Hypothalamus (tissue), 51 donors: ENCODE data around the gene STAU1.

Experiments
- DNase-seq, 51 donors: peaks; one replicate each; lab custom pipeline; 2025; lab: John Stamatoyannopoulos, UW

The STAU1 gene

GRCh38 chr20:49187851-49188641 is at the start of gene STAU1:
Gene STAU1 (minus strand): TSS chr20:49188334. CDS start chr20:49166201, 22,133 bp downstream.
- DNase-seq: peak; percentile 52 to 98 (median 92)

- no peak for DNase-seq
Measured at GRCh38 chr20:49237531-49237930, 49.4 kb upstream of the STAU1 start.

GRCh38 chr20:49236301-49236700 is 48.2 kb upstream of the STAU1 start:
- DNase-seq: no peak

GRCh38 chr20:49234831-49235230 is 46.7 kb upstream of the STAU1 start:
- DNase-seq: no peak

GRCh38 chr20:49233226-49233625 is 45.1 kb upstream of the STAU1 start:
- no peak for DNase-seq

GRCh38 chr20:49231471-49231870 is 43.3 kb upstream of the STAU1 start:
- DNase-seq: no peak

- DNase-seq: peak in 13 of 51 donors; percentile 4 to 23 (median 14)
Measured at GRCh38 chr20:49230561-49231133, 42.5 kb upstream of the STAU1 start.

GRCh38 chr20:49230021-49230420 is 41.9 kb upstream of the STAU1 start:
- DNase-seq: no peak

- DNase-seq: no peak
Measured at GRCh38 chr20:49229381-49229780, 41.2 kb upstream of the STAU1 start.

- no peak for DNase-seq
Measured at GRCh38 chr20:49228676-49229075, 40.5 kb upstream of the STAU1 start.

GRCh38 chr20:49225896-49226295 is 37.8 kb upstream of the STAU1 start:
- no peak for DNase-seq

- peak in 1 of 51 donors; percentile 37 for DNase-seq
Measured at GRCh38 chr20:49219924-49220831, 32.0 kb upstream of the STAU1 start.

GRCh38 chr20:49219091-49219923 is 31.2 kb upstream of the STAU1 start, which contains the start of gene DDX27:
Gene DDX27 (plus strand): TSS chr20:49219416. CDS start chr20:49219449, 33 bp downstream.
- DNase-seq: peak; percentile 73 to 99 (median 95)

GRCh38 chr20:49218739-49219090 is 30.6 kb upstream of the STAU1 start:
- DNase-seq: peak in 8 of 51 donors; percentile 6 to 15 (median 9)

- peak; percentile 15 to 95 (median 77) for DNase-seq
Measured at GRCh38 chr20:49216991-49217578, 29.0 kb upstream of the STAU1 start.

GRCh38 chr20:49215232-49215631 is 27.1 kb upstream of the STAU1 start:
- DNase-seq: no peak

- no peak for DNase-seq
Measured at GRCh38 chr20:49214571-49214970, 26.4 kb upstream of the STAU1 start.

- no peak for DNase-seq
Measured at GRCh38 chr20:49210757-49211110, 22.6 kb upstream of the STAU1 start.

- DNase-seq: no peak
Measured at GRCh38 chr20:49210101-49210756, 22.1 kb upstream of the STAU1 start.
